H9 (cell line): ENCODE results near the gene PLB1. TPM values are rescaled to one million over a fixed set of nuclear protein-coding genes. Genes with fewer than 3 reads are reported as not detected.

Experiments
- DNase-seq: peaks from one replicate; pipeline ENCODE4 v3.0.0-alpha.2; 2017
- H2AFZ ChIP-seq: one replicate; pipeline ENCODE4 v1.6.1; 2013; ENCODE audit warnings: mild to moderate bottlenecking, low read length, control low read depth, moderate library complexity
- H2AK5ac ChIP-seq: 2 replicates; pipeline ENCODE4 v1.6.1; 2013; ENCODE audit warnings: low read length, control low read depth, mixed read lengths; ENCODE audit not compliant: insufficient read length
- H2BK120ac ChIP-seq: one replicate; pipeline ENCODE4 v1.6.1; 2013; ENCODE audit warnings: low read depth, mild to moderate bottlenecking, low read length, control low read depth, inconsistent platforms; ENCODE audit not compliant: poor library complexity, severe bottlenecking
- H2BK12ac ChIP-seq: 2 replicates; pipeline ENCODE4 v1.6.1; 2013; ENCODE audit warnings: low read length, control low read depth, mixed read lengths, low read depth; ENCODE audit not compliant: insufficient read length
- H2BK15ac ChIP-seq: 2 replicates; pipeline ENCODE4 v1.6.1; 2013; ENCODE audit warnings: low read depth, low read length, control low read depth
- H2BK20ac ChIP-seq: one replicate; pipeline ENCODE4 v1.6.1; 2013; ENCODE audit warnings: low read depth, mild to moderate bottlenecking, low read length, control low read depth, inconsistent platforms; ENCODE audit not compliant: poor library complexity, severe bottlenecking
- H2BK5ac ChIP-seq: 2 replicates; pipeline ENCODE4 v1.6.1; 2013; ENCODE audit warnings: low read length, control low read depth, mixed read lengths; ENCODE audit not compliant: insufficient read length
- H3K14ac ChIP-seq: 2 replicates; pipeline ENCODE4 v1.6.1; 2013; ENCODE audit warnings: low read length, control low read depth; ENCODE audit not compliant: insufficient read depth
- H3K18ac ChIP-seq: 2 replicates; pipeline ENCODE4 v1.6.1; 2013; ENCODE audit warnings: low read depth, mild to moderate bottlenecking, mixed read lengths, low read length, control low read depth; ENCODE audit not compliant: insufficient read length
- H3K23ac ChIP-seq: 2 replicates; pipeline ENCODE4 v1.6.1; 2013; ENCODE audit warnings: low read length, control low read depth, mixed read lengths, low read depth; ENCODE audit not compliant: insufficient read length
- H3K23me2 ChIP-seq: 2 replicates; pipeline ENCODE4 v1.6.1; 2013; ENCODE audit warnings: low read depth, mild to moderate bottlenecking, mixed read lengths, low read length, control low read depth; ENCODE audit not compliant: insufficient read length, poor library complexity, severe bottlenecking
- H3K27ac ChIP-seq: 2 replicates; pipeline ENCODE4 v1.5.1; 2013; ENCODE audit warnings: low read length, control low read depth, mixed read lengths, low read depth; ENCODE audit not compliant: insufficient read length
- H3K27me3 ChIP-seq: 2 replicates; pipeline ENCODE4 v1.6.1; 2013; ENCODE audit warnings: low read length, control low read depth, inconsistent platforms; ENCODE audit not compliant: insufficient read depth
- H3K4ac ChIP-seq: 2 replicates; pipeline ENCODE4 v1.6.1; 2013; ENCODE audit warnings: low read depth, mild to moderate bottlenecking, control low read depth, inconsistent platforms, low read length, moderate library complexity
- H3K4me1 ChIP-seq: 2 replicates; pipeline ENCODE4 v1.6.1; 2013; ENCODE audit warnings: low read length, control low read depth, inconsistent platforms; ENCODE audit not compliant: insufficient read depth
- H3K4me2 ChIP-seq: 2 replicates; pipeline ENCODE4 v1.6.1; 2013; ENCODE audit warnings: low read length, control low read depth, mixed read lengths; ENCODE audit not compliant: insufficient read length, insufficient read depth
- H3K56ac ChIP-seq: 2 replicates; pipeline ENCODE4 v1.6.1; 2013; ENCODE audit warnings: low read depth, mild to moderate bottlenecking, mixed read lengths, low read length, control low read depth; ENCODE audit not compliant: insufficient read length
- H3K79me1 ChIP-seq: 2 replicates; pipeline ENCODE4 v1.6.1; 2013; ENCODE audit warnings: low read depth, mild to moderate bottlenecking, moderate library complexity, low read length, control low read depth, inconsistent platforms; ENCODE audit not compliant: insufficient read depth, poor library complexity, severe bottlenecking
- H3K79me2 ChIP-seq: 2 replicates; pipeline ENCODE4 v1.6.1; 2013; ENCODE audit warnings: low read length, control low read depth, inconsistent platforms; ENCODE audit not compliant: insufficient read depth
- H3K9ac ChIP-seq: 2 replicates; pipeline ENCODE4 v1.6.1; 2013; ENCODE audit warnings: low read length, control low read depth, mixed read lengths; ENCODE audit not compliant: insufficient read length; ENCODE audit errors: extremely low read depth
- H3K9me3 ChIP-seq: one replicate; pipeline ENCODE4 v1.6.1; 2013; ENCODE audit warnings: low read depth, low read length, inconsistent platforms; ENCODE audit not compliant: control insufficient read depth
- H3T11ph ChIP-seq: one replicate; pipeline ENCODE4 v1.6.1; 2013; ENCODE audit warnings: mild to moderate bottlenecking, low read length, control low read depth, inconsistent platforms
- H4K20me1 ChIP-seq: one replicate; pipeline ENCODE4 v1.6.1; 2013; ENCODE audit not compliant: control insufficient read depth, insufficient read length, insufficient read depth
- H4K5ac ChIP-seq: 2 replicates; pipeline ENCODE4 v1.6.1; 2013; ENCODE audit warnings: low read depth, mild to moderate bottlenecking, mixed read lengths, low read length, control low read depth; ENCODE audit not compliant: insufficient read length
- H4K8ac ChIP-seq: replicated peaks from 2 replicates; pipeline ENCODE4 v1.6.1; 2013; ENCODE audit warnings: low read length, control low read depth, mixed read lengths, low read depth; ENCODE audit not compliant: insufficient read length
- H4K91ac ChIP-seq: 2 replicates; pipeline ENCODE4 v1.6.1; 2013; ENCODE audit warnings: low read depth, mild to moderate bottlenecking, moderate library complexity, mixed read lengths, low read length, control low read depth; ENCODE audit not compliant: insufficient read length
- H3K27ac Mint-ChIP-seq, 3 experiments: 2 replicates in 2 of 3; 3 replicates in 1 of 3; pipeline ENCODE4 v1.8.0; 2020 to 2021; ENCODE audit warnings: mixed read lengths in 3 of 3, mild to moderate bottlenecking in 1 of 3, moderate library complexity in 1 of 3
- H3K27me3 Mint-ChIP-seq: 2 replicates; pipeline ENCODE4 v1.8.0; 2021; ENCODE audit warnings: low read depth, mild to moderate bottlenecking, moderate library complexity, mixed read lengths
- H3K36me3 Mint-ChIP-seq, 3 experiments: 2 replicates in 2 of 3; 3 replicates in 1 of 3; pipeline ENCODE4 v1.8.0; 2020 to 2021; ENCODE audit warnings: low read depth in 3 of 3, mixed read lengths in 3 of 3; ENCODE audit not compliant: insufficient read depth in 1 of 3
- H3K4me1 Mint-ChIP-seq, 2 experiments: 2 replicates each; pipeline ENCODE4 v1.8.0; 2020; ENCODE audit warnings: mixed read lengths in 2 of 2
- H3K4me3 Mint-ChIP-seq, 2 experiments: 2 replicates in 1 of 2; 3 replicates in 1 of 2; pipeline ENCODE4 v1.8.0; 2020 to 2021; ENCODE audit warnings: mild to moderate bottlenecking in 2 of 2, mixed read lengths in 2 of 2, moderate library complexity in 1 of 2
- H3K9me3 Mint-ChIP-seq, 2 experiments: 2 replicates in 1 of 2; 3 replicates in 1 of 2; pipeline ENCODE4 v1.8.0; 2020; ENCODE audit warnings: mild to moderate bottlenecking in 2 of 2, mixed read lengths in 2 of 2, moderate library complexity in 1 of 2
- WGBS: extraction: QIAGEN DNeasy Blood & Tissue Kit; methylation state at CpG from one replicate; pipeline ENCODE4 v1.1.7; 2013; ENCODE audit warnings: missing lambda C conversion rate, low lambda C conversion rate, mixed read lengths; ENCODE audit not compliant: insufficient read length; ENCODE audit errors: extremely low coverage; 5-methylcytosine and 5-hydroxymethylcytosine counted together
- total RNA-seq: library from RNA; stranded (reverse); gene quantifications from 2 replicates; pipeline ENCODE4 v1.2.1, GENCODE V29; 2021
- TF ChIP-seq, protein P1 (sequence below): fragments of 200-600 bp; sonication (generic); conservative IDR thresholded peaks from 3 replicates; pipeline ENCODE4 v1.8.0; 2021; ENCODE audit warnings: antibody characterized with exemption, mild to moderate bottlenecking

PLB1 gene
- total RNA-seq, 1 experiment from 2014 or later = not detected

GRCh38 chr2:28522481-28522880, 26.6 kb downstream of the PLB1 start:
- no peak overlapping the region for H4K91ac ChIP-seq
- H3K23me2 ChIP-seq = no peaks in the 10 kb centered on the region
- H3K27me3 Mint-ChIP-seq = peaks cover 60% of the 10 kb centered on the region
- no peak overlapping the region for H4K8ac ChIP-seq
- H4K20me1 ChIP-seq = no peaks in the 10 kb centered on the region
- H3K23ac ChIP-seq = no peak overlapping the region
- peaks cover 5 to 13% of the 10 kb centered on the region in 2 experiments; a peak in 3 of 4 replicates for H3K4me1 Mint-ChIP-seq
- no peak overlapping the region for H3K4me3 Mint-ChIP-seq
- H3K27me3 ChIP-seq = no peaks in the 10 kb centered on the region
- no peaks in the 10 kb centered on the region for H3K4me1 ChIP-seq
- H3K79me2 ChIP-seq = no peaks in the 10 kb centered on the region
- TF ChIP-seq, protein P1, sequence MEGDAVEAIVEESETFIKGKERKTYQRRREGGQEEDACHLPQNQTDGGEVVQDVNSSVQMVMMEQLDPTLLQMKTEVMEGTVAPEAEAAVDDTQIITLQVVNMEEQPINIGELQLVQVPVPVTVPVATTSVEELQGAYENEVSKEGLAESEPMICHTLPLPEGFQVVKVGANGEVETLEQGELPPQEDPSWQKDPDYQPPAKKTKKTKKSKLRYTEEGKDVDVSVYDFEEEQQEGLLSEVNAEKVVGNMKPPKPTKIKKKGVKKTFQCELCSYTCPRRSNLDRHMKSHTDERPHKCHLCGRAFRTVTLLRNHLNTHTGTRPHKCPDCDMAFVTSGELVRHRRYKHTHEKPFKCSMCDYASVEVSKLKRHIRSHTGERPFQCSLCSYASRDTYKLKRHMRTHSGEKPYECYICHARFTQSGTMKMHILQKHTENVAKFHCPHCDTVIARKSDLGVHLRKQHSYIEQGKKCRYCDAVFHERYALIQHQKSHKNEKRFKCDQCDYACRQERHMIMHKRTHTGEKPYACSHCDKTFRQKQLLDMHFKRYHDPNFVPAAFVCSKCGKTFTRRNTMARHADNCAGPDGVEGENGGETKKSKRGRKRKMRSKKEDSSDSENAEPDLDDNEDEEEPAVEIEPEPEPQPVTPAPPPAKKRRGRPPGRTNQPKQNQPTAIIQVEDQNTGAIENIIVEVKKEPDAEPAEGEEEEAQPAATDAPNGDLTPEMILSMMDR = no peak
- no peak overlapping the region for H2AK5ac ChIP-seq
- no peak overlapping the region for H3K56ac ChIP-seq
- H3K14ac ChIP-seq = no peak overlapping the region
- no CpG with 5 or more reads among the region's 11 CpGs for WGBS
- H3K18ac ChIP-seq = no peak overlapping the region
- no peaks in the 10 kb centered on the region for H3K36me3 Mint-ChIP-seq
- H3K4me2 ChIP-seq = no peak overlapping the region
- H2AFZ ChIP-seq = no peak overlapping the region
- H3K4ac ChIP-seq = no peak overlapping the region
- H2BK12ac ChIP-seq = no peak overlapping the region
- no peak overlapping the region for H2BK15ac ChIP-seq
- H2BK5ac ChIP-seq = no peak overlapping the region
- no peak overlapping the region for H2BK20ac ChIP-seq
- no peak overlapping the region for H3T11ph ChIP-seq
- no peaks in the 10 kb centered on the region for H3K79me1 ChIP-seq
- no peak overlapping the region for H3K27ac ChIP-seq
- no peak overlapping the region for H3K27ac Mint-ChIP-seq
- H4K5ac ChIP-seq = no peak overlapping the region
- H3K9me3 Mint-ChIP-seq = no peaks in the 10 kb centered on the region
- no peak overlapping the region for H3K9ac ChIP-seq
- DNase-seq = no peak
- no peaks in the 10 kb centered on the region for H3K9me3 ChIP-seq
- no peak overlapping the region for H2BK120ac ChIP-seq
